PC-9 (cell line): ENCODE measurements around the gene ZNF610. TPM values are rescaled to one million over a fixed set of nuclear protein-coding genes. Genes with fewer than 3 reads are reported as not detected.
"Not testable (repeated sequence)": the region's sequence is repeated elsewhere in the genome, so short reads cannot be mapped to it uniquely, and the experiment has no call there.

ENCODE experiments used
- Bru-seq: library from RNA; stranded (reverse); fragments of 400-500 nt; gene quantifications from one replicate; lab custom pipeline; 2021; lab: Mats Ljungman, UMichigan
- BruChase-seq, 2 experiments: library from RNA; stranded (reverse); fragments of 400-500 nt; gene quantifications; one replicate each; lab custom pipeline; 2021; lab: Mats Ljungman, UMichigan
- BruUV-seq: library from RNA; stranded (reverse); fragments of 400-500 nt; replicated peaks from 2 replicates; lab custom pipeline; 2021; lab: Mats Ljungman, UMichigan
- CTCF ChIA-PET: fragments of 300-600 bp; sonication (Branson Sonifier 250); formaldehyde crosslinking; loops from one replicate; lab custom pipeline; 2022; ENCODE audit warnings: antibody characterized with exemption; lab: Charles Lee
- POLR2A ChIA-PET: fragments of 300-600 bp; sonication (Branson Sonifier 250); formaldehyde crosslinking; loops from one replicate; lab custom pipeline; 2022; ENCODE audit warnings: antibody characterized with exemption; ENCODE audit not compliant: unreplicated experiment; lab: Charles Lee
- DNase-seq, 2 experiments: peaks; one replicate each; pipeline versions ENCODE4 v3.0.0 to v3.0.0-alpha.2; 2015 to 2022; ENCODE audit warnings: mixed read lengths in 1 of 2
- H2AFZ ChIP-seq: fragments of 200-600 bp; sonication (generic); 2 replicates; pipeline ENCODE4 v1.8.1; 2017; ENCODE audit warnings: antibody characterized with exemption
- H3F3A ChIP-seq: fragments of 200-600 bp; sonication (generic); 2 replicates; pipeline ENCODE4 v1.8.1; 2017; ENCODE audit warnings: antibody characterized with exemption, mild to moderate bottlenecking, low read depth; ENCODE audit not compliant: insufficient read depth
- H3K27ac ChIP-seq: fragments of 200-600 bp; sonication (generic); 2 replicates; pipeline ENCODE4 v1.6.1; 2016; ENCODE audit warnings: mixed run types
- H3K27me3 ChIP-seq: fragments of 200-600 bp; sonication (generic); 2 replicates; pipeline ENCODE4 v1.6.1; 2016; ENCODE audit warnings: low read depth, mixed run types; ENCODE audit not compliant: insufficient read depth
- H3K36me3 ChIP-seq: fragments of 200-600 bp; sonication (generic); 2 replicates; pipeline ENCODE4 v1.6.1; 2016; ENCODE audit warnings: low read depth, mixed run types
- H3K4me1 ChIP-seq: fragments of 200-600 bp; sonication (generic); replicated peaks from 2 replicates; pipeline ENCODE4 v1.6.1; 2016; ENCODE audit warnings: mixed run types; ENCODE audit not compliant: insufficient read depth
- H3K4me2 ChIP-seq: fragments of 200-600 bp; sonication (generic); 2 replicates; pipeline ENCODE4 v1.6.1; 2017; ENCODE audit warnings: mixed run types
- H3K4me3 ChIP-seq: fragments of 200-600 bp; sonication (generic); 2 replicates; pipeline ENCODE4 v1.6.1; 2016; ENCODE audit warnings: mixed run types
- H3K79me2 ChIP-seq: fragments of 200-600 bp; sonication (generic); 2 replicates; pipeline ENCODE4 v1.6.1; 2017; ENCODE audit warnings: low read depth, mixed run types
- H3K9me2 ChIP-seq: fragments of 200-600 bp; sonication (generic); 2 replicates; pipeline ENCODE4 v1.8.1; 2017; ENCODE audit warnings: mild to moderate bottlenecking; ENCODE audit not compliant: insufficient read depth
- H3K9me3 ChIP-seq: fragments of 200-600 bp; sonication (generic); 2 replicates; pipeline ENCODE4 v1.8.1; 2016; ENCODE audit warnings: low read depth; ENCODE audit not compliant: insufficient read depth
- H4K20me1 ChIP-seq: fragments of 200-600 bp; sonication (generic); 2 replicates; pipeline ENCODE4 v1.8.1; 2017; ENCODE audit not compliant: insufficient read depth
- CTCF ChIP-seq: fragments of 200-600 bp; sonication (generic); conservative IDR thresholded peaks from 2 replicates; pipeline ENCODE4 v1.6.1; 2017; ENCODE audit warnings: mixed run types, antibody characterized with exemption, mild to moderate bottlenecking, moderate library complexity
- EZH2 ChIP-seq: fragments of 200-600 bp; sonication (generic); IDR thresholded peaks from 2 replicates; pipeline ENCODE4 v1.8.0; 2017; ENCODE audit warnings: antibody characterized with exemption, low read depth
- intact Hi-C: fragments of 100-400 bp; cut with micrococcal nuclease; formaldehyde crosslinking; loops from one replicate; pipeline ENCODE4 v1.10.0; 2022; ENCODE audit not compliant: unreplicated experiment
- long read RNA-seq: library from polyadenylated mRNA; stranded (forward); transcript quantifications from one replicate; pipeline ENCODE4 v2.0.0, GENCODE V29; 2022
- total RNA-seq: library from RNA; stranded (reverse); gene quantifications from 2 replicates; pipeline ENCODE4 v1.2.3, GENCODE V29; 2021

ZNF610 gene
- total RNA-seq (1.8 and 2.6 TPM in 2 replicates), Bru-seq, nascent RNA (percentile 38 among the genes with signal in this experiment), BruChase-seq, experiment 1, labeled RNA remaining after a 2-hour chase (percentile 37 among the genes with signal in this experiment), BruChase-seq, experiment 2, labeled RNA remaining after a 6-hour chase (percentile 20 among the genes with signal in this experiment)
- long read RNA-seq, partial matches to known transcripts = 1 of 4 reads
- long read RNA-seq, other reads (novel, unspliced or antisense) = 0 of 4 reads

- H3K27ac ChIP-seq = no peak within 1 kb of the TSS
These were observed at the start of gene ZNF610 for GRCh38 chr19:52336117-52336790. Gene ZNF610 (plus strand): TSS chr19:52336243. CDS start chr19:52349173, 12,930 bp downstream.

GRCh38 chr19:52286256-52286655 is 49.8 kb upstream of the ZNF610 start:
- H4K20me1 ChIP-seq = no peaks in the 10 kb centered on the region; the same call in 1 of the 2 replicates
- H3K36me3 ChIP-seq = peaks cover 87% of the 10 kb centered on the region
- no peak for TF ChIP-seq CTCF
- no peak for TF ChIP-seq EZH2
- H3F3A ChIP-seq = peaks cover 7% of the 10 kb centered on the region; the same call in 1 of the 2 replicates
- H2AFZ ChIP-seq = no peak overlapping the region
- POLR2A ChIA-PET = no interaction called here
- no peak for DNase-seq
- H3K27ac ChIP-seq = no peak overlapping the region
- CTCF ChIA-PET = no interaction called here
- intact Hi-C loops = no loop called here
- H3K4me1 ChIP-seq = no peaks in the 10 kb centered on the region
- H3K9me2 ChIP-seq = no peaks in the 10 kb centered on the region
- no TSS peak for BruUV-seq
- H3K27me3 ChIP-seq = no peaks in the 10 kb centered on the region
- H3K9me3 ChIP-seq = peaks cover 43% of the 10 kb centered on the region
- no peak overlapping the region for H3K4me2 ChIP-seq
- H3K4me3 ChIP-seq = no peak overlapping the region
- H3K79me2 ChIP-seq = no peaks in the 10 kb centered on the region

More at GRCh38 chr19:52336117-52336790, at the start of gene ZNF610:
- no peaks in the 10 kb centered on the region for H3F3A ChIP-seq
- ChIA-PET POLR2A (interaction anchor here (0.7 kb wide), 1 partner anchor 61 kb away, joined by 5 read pairs; no protein-coding TSS in a partner anchor), CTCF (no interaction called here)
- peak within 1 kb of the TSS; percentile 63 for H3K4me3 ChIP-seq
- intact Hi-C loops = no loop called here
- H3K9me2 ChIP-seq = no peaks in the 10 kb centered on the region
- H3K36me3 ChIP-seq = no peaks in the 10 kb centered on the region
- peaks cover 33% of the 10 kb centered on the region for H3K9me3 ChIP-seq
- H3K4me1 ChIP-seq = no peaks in the 10 kb centered on the region
- DNase-seq = peak; percentile 40 to 88
- H4K20me1 ChIP-seq = no peaks in the 10 kb centered on the region
- BruUV-seq = TSS peak; percentile 97
- no peaks in the 10 kb centered on the region for H3K79me2 ChIP-seq
- H3K4me2 ChIP-seq = peak within 1 kb of the TSS; percentile 68
- no peaks in the 10 kb centered on the region for H3K27me3 ChIP-seq
- TF ChIP-seq EZH2 = no peak
- no peak for TF ChIP-seq CTCF
- peak within 1 kb of the TSS; percentile 88 for H2AFZ ChIP-seq

GRCh38 chr19:52291781-52292180 is 44.3 kb upstream of the ZNF610 start:
- Histone ChIP-seq H3K79me2 (no peaks in the 10 kb centered on the region), H3K36me3 (peaks cover 37% of the 10 kb centered on the region), H3F3A (peaks cover 27% of the 10 kb centered on the region), H3K4me3 (no peak overlapping the region), H3K9me3 (peaks cover 57% of the 10 kb centered on the region), H3K4me2 (no peak overlapping the region), H2AFZ (no peak overlapping the region), H3K9me2 (no peaks in the 10 kb centered on the region), H3K4me1 (0 out of 2 replicates have a peak, but pooled peaks cover 3% of the 10 kb centered on the region), H4K20me1 (no peaks in the 10 kb centered on the region; the same call in 1 of the 2 replicates), H3K27ac (no peak overlapping the region), H3K27me3 (no peaks in the 10 kb centered on the region)
- BruUV-seq = TSS peak; percentile 27
- no peak for DNase-seq
- CTCF ChIA-PET = no interaction called here
- TF ChIP-seq EZH2 (no peak), CTCF (no peak)
- intact Hi-C loops = no loop called here
- POLR2A ChIA-PET = no interaction called here

- H3K4me3 ChIP-seq, H3K27ac ChIP-seq, DNase-seq, BruUV-seq, intact Hi-C loops, H3K4me1 ChIP-seq, H3K79me2 ChIP-seq, H4K20me1 ChIP-seq, H2AFZ ChIP-seq, H3K4me2 ChIP-seq, CTCF ChIA-PET, H3K27me3 ChIP-seq, H3K9me2 ChIP-seq: not testable (repeated sequence)
- peaks cover 53% of the 10 kb centered on the region for H3K9me3 ChIP-seq
- POLR2A ChIA-PET = interaction anchor here (0.7 kb wide), 1 partner anchor 234 kb away, joined by 3 read pairs; no protein-coding TSS in a partner anchor
- peaks cover 27% of the 10 kb centered on the region for H3F3A ChIP-seq
- H3K36me3 ChIP-seq = peaks cover 29% of the 10 kb centered on the region
These were observed 43.1 kb upstream of the ZNF610 start for GRCh38 chr19:52292946-52293345.
